Measurements from ENCODE around the gene UCHL5. TPM values are rescaled to one million over a fixed set of nuclear protein-coding genes. Genes with fewer than 3 reads are reported as not detected.

The UCHL5 gene
- total and polyA plus RNA-seq, 2 of the 13 experiments (the other 11 are each of a cell fraction or from before 2014, with no cell fraction given) = 18.2 to 44.1 TPM

- peak; percentile 86 for TF ChIP-seq XRCC5 (optimal IDR thresholded peaks at IDR 0.05; ENCODE audit: low read length)
- no peak for TF ChIP-seq TEF (CRISPR knock-in tag; IDR thresholded peaks at IDR 0.05)
- peak; percentile 55; the same call in 1 of the 2 replicates for TF ChIP-seq ZNF816 (CRISPR knock-in tag; IDR thresholded peaks at IDR 0.05; ENCODE audit: borderline replicate concordance)
- no peak for TF ChIP-seq HHEX (CRISPR knock-in tag; IDR thresholded peaks at IDR 0.05)
- no peak for TF ChIP-seq ZFP36L2 (CRISPR knock-in tag; IDR thresholded peaks at IDR 0.05)
- TF ChIP-seq REST (IDR thresholded peaks at IDR 0.05; ENCODE audit: borderline replicate concordance in 1 of 2, low read depth in 1 of 2, low read length in 2 of 2) = peak in 1 of 2 experiments; percentile 30; a peak in 1 of 4 replicates
- TF ChIP-seq ZNF75D (CRISPR knock-in tag; IDR thresholded peaks at IDR 0.05; ENCODE audit: borderline replicate concordance) = no peak
- peak; percentile 46; the same call in 1 of the 2 replicates for TF ChIP-seq ZNF556 (CRISPR knock-in tag; IDR thresholded peaks at IDR 0.05; ENCODE audit: borderline replicate concordance)
- TF ChIP-seq HDAC2 (CRISPR knock-in tag; IDR thresholded peaks at IDR 0.05) = peak; percentile 89
- TF ChIP-seq SIN3A (IDR thresholded peaks at IDR 0.05; ENCODE audit: borderline replicate concordance, low read depth, low read length) = peak; percentile 93
- TF ChIP-seq RBM39 (IDR thresholded peaks at IDR 0.05; ENCODE audit: low read depth, low read length, poor library complexity, severe bottlenecking) = peak; percentile 98
- TF ChIP-seq IRF2 (CRISPR knock-in tag; IDR thresholded peaks at IDR 0.05) = peak; percentile 98
- no peak; the same call in 1 of the 2 replicates for TF ChIP-seq ZNF546 (CRISPR knock-in tag; conservative IDR thresholded peaks at IDR 0.05)
- no peak for TF ChIP-seq TCF7 (IDR thresholded peaks at IDR 0.05; ENCODE audit: low read depth)
- TF ChIP-seq, protein P1, sequence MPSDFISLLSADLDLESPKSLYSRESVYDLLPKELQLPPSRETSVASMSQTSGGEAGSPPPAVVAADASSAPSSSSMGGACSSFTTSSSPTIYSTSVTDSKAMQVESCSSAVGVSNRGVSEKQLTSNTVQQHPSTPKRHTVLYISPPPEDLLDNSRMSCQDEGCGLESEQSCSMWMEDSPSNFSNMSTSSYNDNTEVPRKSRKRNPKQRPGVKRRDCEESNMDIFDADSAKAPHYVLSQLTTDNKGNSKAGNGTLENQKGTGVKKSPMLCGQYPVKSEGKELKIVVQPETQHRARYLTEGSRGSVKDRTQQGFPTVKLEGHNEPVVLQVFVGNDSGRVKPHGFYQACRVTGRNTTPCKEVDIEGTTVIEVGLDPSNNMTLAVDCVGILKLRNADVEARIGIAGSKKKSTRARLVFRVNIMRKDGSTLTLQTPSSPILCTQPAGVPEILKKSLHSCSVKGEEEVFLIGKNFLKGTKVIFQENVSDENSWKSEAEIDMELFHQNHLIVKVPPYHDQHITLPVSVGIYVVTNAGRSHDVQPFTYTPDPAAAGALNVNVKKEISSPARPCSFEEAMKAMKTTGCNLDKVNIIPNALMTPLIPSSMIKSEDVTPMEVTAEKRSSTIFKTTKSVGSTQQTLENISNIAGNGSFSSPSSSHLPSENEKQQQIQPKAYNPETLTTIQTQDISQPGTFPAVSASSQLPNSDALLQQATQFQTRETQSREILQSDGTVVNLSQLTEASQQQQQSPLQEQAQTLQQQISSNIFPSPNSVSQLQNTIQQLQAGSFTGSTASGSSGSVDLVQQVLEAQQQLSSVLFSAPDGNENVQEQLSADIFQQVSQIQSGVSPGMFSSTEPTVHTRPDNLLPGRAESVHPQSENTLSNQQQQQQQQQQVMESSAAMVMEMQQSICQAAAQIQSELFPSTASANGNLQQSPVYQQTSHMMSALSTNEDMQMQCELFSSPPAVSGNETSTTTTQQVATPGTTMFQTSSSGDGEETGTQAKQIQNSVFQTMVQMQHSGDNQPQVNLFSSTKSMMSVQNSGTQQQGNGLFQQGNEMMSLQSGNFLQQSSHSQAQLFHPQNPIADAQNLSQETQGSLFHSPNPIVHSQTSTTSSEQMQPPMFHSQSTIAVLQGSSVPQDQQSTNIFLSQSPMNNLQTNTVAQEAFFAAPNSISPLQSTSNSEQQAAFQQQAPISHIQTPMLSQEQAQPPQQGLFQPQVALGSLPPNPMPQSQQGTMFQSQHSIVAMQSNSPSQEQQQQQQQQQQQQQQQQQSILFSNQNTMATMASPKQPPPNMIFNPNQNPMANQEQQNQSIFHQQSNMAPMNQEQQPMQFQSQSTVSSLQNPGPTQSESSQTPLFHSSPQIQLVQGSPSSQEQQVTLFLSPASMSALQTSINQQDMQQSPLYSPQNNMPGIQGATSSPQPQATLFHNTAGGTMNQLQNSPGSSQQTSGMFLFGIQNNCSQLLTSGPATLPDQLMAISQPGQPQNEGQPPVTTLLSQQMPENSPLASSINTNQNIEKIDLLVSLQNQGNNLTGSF (CRISPR knock-in tag; IDR thresholded peaks at IDR 0.05) = peak; percentile 82
- peak; percentile 97 for TF ChIP-seq MIER3 (CRISPR knock-in tag; IDR thresholded peaks at IDR 0.05; ENCODE audit: borderline replicate concordance)
Measured at GRCh38 chr1:193059282-193060114, at the start of gene UCHL5, which contains the start of gene RO60 (continued).

All from HepG2 (cell line).